HEK293 (cell line): Measurements from ENCODE around the gene SLC25A12.
A peak's percentile ranks its signal among the peaks of the same experiment; 100 is the strongest.

ENCODE experiments used
- FEZF1 ChIP-seq: fragments of 450-650 bp; formaldehyde crosslinking; IDR thresholded peaks from 2 replicates; pipeline ENCODE4 v1.5.1; 2016; ENCODE audit warnings: missing biosample characterization, missing genetic modification characterization
- GLI2 ChIP-seq: fragments of 450-650 bp; formaldehyde crosslinking; IDR thresholded peaks from 2 replicates; pipeline ENCODE4; 2017; ENCODE audit warnings: missing biosample characterization, missing genetic modification characterization, low read depth, borderline replicate concordance
- IKZF3 ChIP-seq: fragments of 450-650 bp; IDR thresholded peaks from 2 replicates; pipeline ENCODE4 v1.5.0; 2018; ENCODE audit warnings: missing biosample characterization, mild to moderate bottlenecking, missing genetic modification characterization, moderate library complexity
- KLF16 ChIP-seq: fragments of 450-650 bp; formaldehyde crosslinking; IDR thresholded peaks from 2 replicates; pipeline ENCODE4 v1.5.1; 2017; ENCODE audit warnings: missing biosample characterization, missing genetic modification characterization
- KLF8 ChIP-seq: fragments of 450-650 bp; formaldehyde crosslinking; IDR thresholded peaks from 2 replicates; pipeline ENCODE4 v1.5.1; 2016; ENCODE audit warnings: missing biosample characterization, missing genetic modification characterization
- REPIN1 ChIP-seq: fragments of 450-650 bp; formaldehyde crosslinking; IDR thresholded peaks from 2 replicates; pipeline ENCODE4 v1.5.1; 2017; ENCODE audit warnings: missing biosample characterization, missing genetic modification characterization, low read depth
- SP2 ChIP-seq: fragments of 450-650 bp; formaldehyde crosslinking; IDR thresholded peaks from 2 replicates; pipeline ENCODE4 v1.5.1; 2016; ENCODE audit warnings: missing biosample characterization, missing genetic modification characterization
- ZBTB48 ChIP-seq: fragments of 450-650 bp; formaldehyde crosslinking; IDR thresholded peaks from 2 replicates; pipeline ENCODE4 v1.5.1; 2016; ENCODE audit warnings: missing biosample characterization, missing genetic modification characterization
- ZFHX2 ChIP-seq: fragments of 450-650 bp; formaldehyde crosslinking; conservative IDR thresholded peaks from 2 replicates; pipeline ENCODE4 v1.5.1; 2016; ENCODE audit warnings: missing biosample characterization, missing genetic modification characterization
- ZNF112 ChIP-seq: fragments of 450-650 bp; formaldehyde crosslinking; IDR thresholded peaks from 2 replicates; pipeline ENCODE4 v1.5.0; 2017; ENCODE audit warnings: missing biosample characterization, missing genetic modification characterization
- ZNF114 ChIP-seq: fragments of 450-650 bp; formaldehyde crosslinking; IDR thresholded peaks from 2 replicates; pipeline ENCODE4 v1.5.0; 2017; ENCODE audit warnings: missing biosample characterization, missing genetic modification characterization
- ZNF157 ChIP-seq: fragments of 450-650 bp; formaldehyde crosslinking; IDR thresholded peaks from 2 replicates; pipeline ENCODE4 v1.5.1; 2016; ENCODE audit warnings: missing biosample characterization, missing genetic modification characterization
- ZNF223 ChIP-seq: fragments of 450-650 bp; formaldehyde crosslinking; IDR thresholded peaks from 2 replicates; pipeline ENCODE4 v1.5.1; 2016; ENCODE audit warnings: missing biosample characterization, missing genetic modification characterization
- ZNF274 ChIP-seq, 2 experiments: fragments of 200-500 bp in 1 of 2; fragments of 450-650 bp in 1 of 2; sonication (Bioruptor generic) in 1 of 2; formaldehyde crosslinking in 1 of 2; IDR thresholded peaks; 2 replicates each; pipeline versions ENCODE4 v1.5.1 to v1.6.1; 2014 to 2016; ENCODE audit warnings: borderline replicate concordance in 1 of 2, inconsistent platforms in 1 of 2, low read length in 1 of 2, missing biosample characterization in 1 of 2, missing genetic modification characterization in 1 of 2
- ZNF311 ChIP-seq: fragments of 450-650 bp; formaldehyde crosslinking; IDR thresholded peaks from 2 replicates; pipeline ENCODE4 v1.5.1; 2017; ENCODE audit warnings: missing biosample characterization, missing genetic modification characterization, borderline replicate concordance
- ZNF366 ChIP-seq: fragments of 450-650 bp; formaldehyde crosslinking; conservative IDR thresholded peaks from 2 replicates; pipeline ENCODE4 v1.5.1; 2016; ENCODE audit warnings: missing biosample characterization, missing genetic modification characterization
- ZNF426 ChIP-seq: fragments of 450-650 bp; formaldehyde crosslinking; IDR thresholded peaks from 2 replicates; pipeline ENCODE4 v1.5.1; 2017; ENCODE audit warnings: missing biosample characterization, missing genetic modification characterization, mild to moderate bottlenecking, inconsistent platforms, moderate library complexity
- ZNF514 ChIP-seq: fragments of 450-650 bp; formaldehyde crosslinking; IDR thresholded peaks from 2 replicates; pipeline ENCODE4 v1.5.1; 2016; ENCODE audit warnings: missing biosample characterization, missing genetic modification characterization
- ZNF560 ChIP-seq: fragments of 450-650 bp; formaldehyde crosslinking; IDR thresholded peaks from 2 replicates; pipeline ENCODE4 v1.5.1; 2017; ENCODE audit warnings: missing biosample characterization, missing genetic modification characterization, borderline replicate concordance
- ZNF571 ChIP-seq: fragments of 450-650 bp; formaldehyde crosslinking; IDR thresholded peaks from 2 replicates; pipeline ENCODE4 v1.5.0; 2017; ENCODE audit warnings: missing biosample characterization, missing genetic modification characterization
- ZNF596 ChIP-seq: fragments of 450-650 bp; IDR thresholded peaks from 2 replicates; pipeline ENCODE4 v1.5.0; 2018; ENCODE audit warnings: missing biosample characterization, mild to moderate bottlenecking, missing genetic modification characterization, moderate library complexity
- ZNF623 ChIP-seq: fragments of 450-650 bp; formaldehyde crosslinking; IDR thresholded peaks from 2 replicates; pipeline ENCODE4 v1.5.1; 2016; ENCODE audit warnings: missing biosample characterization, missing genetic modification characterization
- ZNF692 ChIP-seq: fragments of 450-650 bp; formaldehyde crosslinking; IDR thresholded peaks from 2 replicates; pipeline ENCODE4 v1.5.1; 2016; ENCODE audit warnings: missing biosample characterization, missing genetic modification characterization
- ZNF747 ChIP-seq: fragments of 450-650 bp; formaldehyde crosslinking; IDR thresholded peaks from 2 replicates; pipeline ENCODE4 v1.5.1; 2016; ENCODE audit warnings: missing biosample characterization, missing genetic modification characterization
- ZNF837 ChIP-seq: fragments of 450-650 bp; formaldehyde crosslinking; IDR thresholded peaks from 2 replicates; pipeline ENCODE4 v1.5.1; 2016; ENCODE audit warnings: missing biosample characterization, missing genetic modification characterization
- TF ChIP-seq, protein P1 (sequence below): fragments of 450-650 bp; formaldehyde crosslinking; IDR thresholded peaks from 2 replicates; pipeline ENCODE4 v1.5.0; 2017; ENCODE audit warnings: missing biosample characterization, missing genetic modification characterization, borderline replicate concordance
- TF ChIP-seq, protein P2 (sequence below): sonication (generic); formaldehyde crosslinking; IDR thresholded peaks from 2 replicates; pipeline ENCODE4 v1.8.1; 2022; ENCODE audit warnings: mild to moderate bottlenecking, moderate library complexity, missing genetic modification reagents
- TF ChIP-seq, protein P3 (sequence below): fragments of 450-650 bp; formaldehyde crosslinking; IDR thresholded peaks from 2 replicates; pipeline ENCODE4 v1.5.1; 2016; ENCODE audit warnings: missing biosample characterization, missing genetic modification characterization
- TF ChIP-seq, protein P4 (sequence below): fragments of 450-650 bp; formaldehyde crosslinking; IDR thresholded peaks from 2 replicates; pipeline ENCODE4 v1.5.1; 2016; ENCODE audit warnings: missing biosample characterization, missing genetic modification characterization

SLC25A12 gene

DNA sequence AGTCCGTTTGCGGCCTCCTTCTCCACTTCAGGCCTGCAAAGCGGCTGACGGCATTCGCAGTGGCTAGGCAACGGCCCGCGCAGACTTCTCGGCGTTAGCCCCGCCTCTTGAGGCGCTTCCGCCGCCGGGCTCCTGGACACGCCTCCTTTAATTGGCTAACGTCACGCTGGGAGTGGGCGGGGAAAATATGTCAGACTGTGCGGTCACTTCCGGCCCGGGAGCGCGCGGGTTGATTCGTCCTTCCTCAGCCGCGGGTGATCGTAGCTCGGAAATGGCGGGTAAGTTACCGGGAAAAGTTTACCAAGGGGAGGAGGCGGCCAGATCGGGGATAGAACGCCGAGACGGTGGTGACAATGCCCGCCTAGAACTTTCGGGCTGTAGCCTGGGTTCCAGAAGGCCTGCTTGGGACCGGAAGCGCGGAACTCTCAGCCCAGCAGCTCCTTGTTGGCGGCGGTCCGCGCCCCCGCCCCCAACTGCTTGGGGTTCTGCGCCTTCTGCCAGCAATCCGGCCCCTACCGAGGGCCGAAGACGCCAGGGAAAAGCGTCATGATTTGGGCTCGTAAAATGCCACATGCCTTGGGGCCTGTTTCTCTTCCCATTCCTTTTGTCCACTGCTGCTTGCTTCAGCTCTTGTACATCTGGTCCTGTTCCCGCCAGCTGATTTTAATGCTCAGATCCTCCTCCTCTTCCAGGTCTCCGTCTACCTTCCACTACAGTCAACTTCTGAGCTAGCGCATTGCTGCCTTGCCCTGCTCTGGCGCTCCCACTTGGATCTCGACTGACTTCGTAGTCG is 28.4 kb upstream of the SLC25A12 start, which contains the start of gene HAT1 (continued):
- peak; percentile 90 for TF ChIP-seq ZBTB48 (tag by site-specific recombination)
- 0 out of 2 replicates have a peak, but pooled peaks have one; percentile 12 for TF ChIP-seq REPIN1 (tag by site-specific recombination)
- TF ChIP-seq, protein P1, sequence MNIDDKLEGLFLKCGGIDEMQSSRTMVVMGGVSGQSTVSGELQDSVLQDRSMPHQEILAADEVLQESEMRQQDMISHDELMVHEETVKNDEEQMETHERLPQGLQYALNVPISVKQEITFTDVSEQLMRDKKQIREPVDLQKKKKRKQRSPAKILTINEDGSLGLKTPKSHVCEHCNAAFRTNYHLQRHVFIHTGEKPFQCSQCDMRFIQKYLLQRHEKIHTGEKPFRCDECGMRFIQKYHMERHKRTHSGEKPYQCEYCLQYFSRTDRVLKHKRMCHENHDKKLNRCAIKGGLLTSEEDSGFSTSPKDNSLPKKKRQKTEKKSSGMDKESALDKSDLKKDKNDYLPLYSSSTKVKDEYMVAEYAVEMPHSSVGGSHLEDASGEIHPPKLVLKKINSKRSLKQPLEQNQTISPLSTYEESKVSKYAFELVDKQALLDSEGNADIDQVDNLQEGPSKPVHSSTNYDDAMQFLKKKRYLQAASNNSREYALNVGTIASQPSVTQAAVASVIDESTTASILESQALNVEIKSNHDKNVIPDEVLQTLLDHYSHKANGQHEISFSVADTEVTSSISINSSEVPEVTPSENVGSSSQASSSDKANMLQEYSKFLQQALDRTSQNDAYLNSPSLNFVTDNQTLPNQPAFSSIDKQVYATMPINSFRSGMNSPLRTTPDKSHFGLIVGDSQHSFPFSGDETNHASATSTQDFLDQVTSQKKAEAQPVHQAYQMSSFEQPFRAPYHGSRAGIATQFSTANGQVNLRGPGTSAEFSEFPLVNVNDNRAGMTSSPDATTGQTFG (tag by site-specific recombination) = no peak
- TF ChIP-seq GLI2 (tag by site-specific recombination) = no peak
- no peak for TF ChIP-seq ZNF112 (tag by site-specific recombination)
- TF ChIP-seq ZNF571 (tag by site-specific recombination) = no peak
- TF ChIP-seq ZNF274 (IDR thresholded peaks at IDR 0.05; ENCODE audit: low read length) = no peak
- TF ChIP-seq ZNF274 (tag by site-specific recombination; IDR thresholded peaks at IDR 0.05; ENCODE audit: borderline replicate concordance) = no peak
- TF ChIP-seq IKZF3 (tag by site-specific recombination) = peak; percentile 64
- TF ChIP-seq ZNF560 = no peak
- no peak for TF ChIP-seq ZNF837 (tag by site-specific recombination)
- TF ChIP-seq ZNF596 (tag by site-specific recombination) = no peak
- no peak for TF ChIP-seq ZNF426
- TF ChIP-seq ZFHX2 (tag by site-specific recombination) = peak; percentile 72
- TF ChIP-seq SP2 (tag by site-specific recombination) = peak; percentile 91
- TF ChIP-seq ZNF114 (tag by site-specific recombination) = no peak
- no peak for TF ChIP-seq ZNF747 (tag by site-specific recombination)
- peak; percentile 54; the same call in 1 of the 2 replicates for TF ChIP-seq ZNF366 (tag by site-specific recombination)
- TF ChIP-seq, protein P2, sequence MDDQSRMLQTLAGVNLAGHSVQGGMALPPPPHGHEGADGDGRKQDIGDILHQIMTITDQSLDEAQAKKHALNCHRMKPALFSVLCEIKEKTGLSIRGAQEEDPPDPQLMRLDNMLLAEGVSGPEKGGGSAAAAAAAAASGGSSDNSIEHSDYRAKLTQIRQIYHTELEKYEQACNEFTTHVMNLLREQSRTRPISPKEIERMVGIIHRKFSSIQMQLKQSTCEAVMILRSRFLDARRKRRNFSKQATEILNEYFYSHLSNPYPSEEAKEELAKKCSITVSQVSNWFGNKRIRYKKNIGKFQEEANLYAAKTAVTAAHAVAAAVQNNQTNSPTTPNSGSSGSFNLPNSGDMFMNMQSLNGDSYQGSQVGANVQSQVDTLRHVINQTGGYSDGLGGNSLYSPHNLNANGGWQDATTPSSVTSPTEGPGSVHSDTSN (CRISPR knock-in tag) = no peak
- TF ChIP-seq ZNF223 (tag by site-specific recombination) = no peak
- TF ChIP-seq ZNF311 (tag by site-specific recombination) = no peak
- TF ChIP-seq ZNF157 = no peak
- TF ChIP-seq, protein P3, sequence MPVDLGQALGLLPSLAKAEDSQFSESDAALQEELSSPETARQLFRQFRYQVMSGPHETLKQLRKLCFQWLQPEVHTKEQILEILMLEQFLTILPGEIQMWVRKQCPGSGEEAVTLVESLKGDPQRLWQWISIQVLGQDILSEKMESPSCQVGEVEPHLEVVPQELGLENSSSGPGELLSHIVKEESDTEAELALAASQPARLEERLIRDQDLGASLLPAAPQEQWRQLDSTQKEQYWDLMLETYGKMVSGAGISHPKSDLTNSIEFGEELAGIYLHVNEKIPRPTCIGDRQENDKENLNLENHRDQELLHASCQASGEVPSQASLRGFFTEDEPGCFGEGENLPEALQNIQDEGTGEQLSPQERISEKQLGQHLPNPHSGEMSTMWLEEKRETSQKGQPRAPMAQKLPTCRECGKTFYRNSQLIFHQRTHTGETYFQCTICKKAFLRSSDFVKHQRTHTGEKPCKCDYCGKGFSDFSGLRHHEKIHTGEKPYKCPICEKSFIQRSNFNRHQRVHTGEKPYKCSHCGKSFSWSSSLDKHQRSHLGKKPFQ (tag by site-specific recombination) = no peak
- TF ChIP-seq, protein P4, sequence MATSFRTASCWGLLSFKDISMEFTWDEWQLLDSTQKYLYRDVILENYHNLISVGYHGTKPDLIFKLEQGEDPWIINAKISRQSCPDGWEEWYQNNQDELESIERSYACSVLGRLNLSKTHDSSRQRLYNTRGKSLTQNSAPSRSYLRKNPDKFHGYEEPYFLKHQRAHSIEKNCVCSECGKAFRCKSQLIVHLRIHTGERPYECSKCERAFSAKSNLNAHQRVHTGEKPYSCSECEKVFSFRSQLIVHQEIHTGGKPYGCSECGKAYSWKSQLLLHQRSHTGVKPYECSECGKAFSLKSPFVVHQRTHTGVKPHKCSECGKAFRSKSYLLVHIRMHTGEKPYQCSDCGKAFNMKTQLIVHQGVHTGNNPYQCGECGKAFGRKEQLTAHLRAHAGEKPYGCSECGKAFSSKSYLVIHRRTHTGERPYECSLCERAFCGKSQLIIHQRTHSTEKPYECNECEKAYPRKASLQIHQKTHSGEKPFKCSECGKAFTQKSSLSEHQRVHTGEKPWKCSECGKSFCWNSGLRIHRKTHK (tag by site-specific recombination) = no peak
- TF ChIP-seq KLF16 (tag by site-specific recombination) = peak; percentile 62; the same call in 1 of the 2 replicates
- peak; percentile 12; the same call in 1 of the 2 replicates for TF ChIP-seq FEZF1 (tag by site-specific recombination)
- TF ChIP-seq ZNF692 (tag by site-specific recombination) = no peak
- TF ChIP-seq KLF8 (tag by site-specific recombination) = peak; percentile 72; the same call in 1 of the 2 replicates
- no peak for TF ChIP-seq ZNF623 (tag by site-specific recombination)
- no peak for TF ChIP-seq ZNF514 (tag by site-specific recombination)
